Loucy (cell line): ENCODE measurements around the gene RAI1.
A peak's percentile ranks its signal among the peaks of the same experiment; 100 is the strongest.
"Not testable (repeated sequence)": the region's sequence is repeated elsewhere in the genome, so short reads cannot be mapped to it uniquely, and the experiment has no call there.

Experiments used
- H2AFZ ChIP-seq: fragments of 200-600 bp; sonication (generic); 2 replicates; pipeline ENCODE4 v1.6.0; 2016; ENCODE audit warnings: antibody characterized with exemption, mild to moderate bottlenecking, low read length, moderate library complexity
- H3F3A ChIP-seq: fragments of 200-600 bp; 2 replicates; pipeline ENCODE4 v1.6.0; 2016; ENCODE audit warnings: antibody characterized with exemption, low read depth, mild to moderate bottlenecking
- H3K27me3 ChIP-seq: fragments of 200-600 bp; sonication (generic); 2 replicates; pipeline ENCODE4 v1.6.1; 2014; ENCODE audit warnings: low read length, mild to moderate bottlenecking; ENCODE audit not compliant: insufficient read depth, poor library complexity, severe bottlenecking
- H3K36me3 ChIP-seq: fragments of 200-600 bp; sonication (generic); 2 replicates; pipeline ENCODE4 v1.6.1; 2016; ENCODE audit warnings: low read length; ENCODE audit not compliant: insufficient read depth
- H3K4me1 ChIP-seq: fragments of 200-600 bp; sonication (generic); 2 replicates; pipeline ENCODE4 v1.5.1; 2014; ENCODE audit warnings: low read length, mild to moderate bottlenecking; ENCODE audit not compliant: insufficient read depth, poor library complexity, severe bottlenecking
- H3K4me2 ChIP-seq: fragments of 200-600 bp; sonication (generic); 2 replicates; pipeline ENCODE4 v1.6.0; 2014; ENCODE audit warnings: antibody characterized with exemption, low read length, low read depth, mild to moderate bottlenecking; ENCODE audit not compliant: poor library complexity, severe bottlenecking
- H3K4me3 ChIP-seq: fragments of 200-600 bp; sonication (generic); 2 replicates; pipeline ENCODE4 v1.5.1; 2014; ENCODE audit warnings: low read length, mild to moderate bottlenecking, mixed read lengths; ENCODE audit not compliant: poor library complexity, severe bottlenecking
- H3K79me2 ChIP-seq: fragments of 200-600 bp; sonication (generic); 2 replicates; pipeline ENCODE4 v1.6.1; 2014; ENCODE audit warnings: low read length; ENCODE audit not compliant: insufficient read depth
- H3K9ac ChIP-seq: fragments of 200-600 bp; sonication (generic); 2 replicates; pipeline ENCODE4 v1.6.0; 2014; ENCODE audit warnings: mild to moderate bottlenecking, low read depth, low read length, moderate library complexity; ENCODE audit not compliant: poor library complexity, severe bottlenecking
- H3K9me2 ChIP-seq: fragments of 200-600 bp; sonication (generic); replicated peaks from 2 replicates; pipeline ENCODE4 v1.6.1; 2016; ENCODE audit warnings: low read depth, low read length, mixed read lengths
- H3K9me3 ChIP-seq: fragments of 200-600 bp; sonication (generic); 2 replicates; pipeline ENCODE4 v1.6.1; 2014; ENCODE audit warnings: mild to moderate bottlenecking, antibody characterized with exemption, low read length, low read depth; ENCODE audit not compliant: insufficient read depth
- H4K20me1 ChIP-seq: fragments of 200-600 bp; sonication (generic); 2 replicates; pipeline ENCODE4 v1.6.0; 2014; ENCODE audit warnings: antibody characterized with exemption, low read length, mild to moderate bottlenecking; ENCODE audit not compliant: insufficient read depth, poor library complexity, severe bottlenecking
- EZH2phosphoT487 ChIP-seq: fragments of 200-600 bp; IDR thresholded peaks from 2 replicates; pipeline ENCODE4 v1.6.1; 2018; ENCODE audit warnings: antibody characterized with exemption, mild to moderate bottlenecking, moderate library complexity, borderline replicate concordance
- TF ChIP-seq, protein P1 (sequence below): fragments of 200-600 bp; sonication (generic); conservative IDR thresholded peaks from 2 replicates; pipeline ENCODE4 v1.5.1; 2014; ENCODE audit warnings: mild to moderate bottlenecking, antibody characterized with exemption, low read length

Gene RAI1

DNA sequence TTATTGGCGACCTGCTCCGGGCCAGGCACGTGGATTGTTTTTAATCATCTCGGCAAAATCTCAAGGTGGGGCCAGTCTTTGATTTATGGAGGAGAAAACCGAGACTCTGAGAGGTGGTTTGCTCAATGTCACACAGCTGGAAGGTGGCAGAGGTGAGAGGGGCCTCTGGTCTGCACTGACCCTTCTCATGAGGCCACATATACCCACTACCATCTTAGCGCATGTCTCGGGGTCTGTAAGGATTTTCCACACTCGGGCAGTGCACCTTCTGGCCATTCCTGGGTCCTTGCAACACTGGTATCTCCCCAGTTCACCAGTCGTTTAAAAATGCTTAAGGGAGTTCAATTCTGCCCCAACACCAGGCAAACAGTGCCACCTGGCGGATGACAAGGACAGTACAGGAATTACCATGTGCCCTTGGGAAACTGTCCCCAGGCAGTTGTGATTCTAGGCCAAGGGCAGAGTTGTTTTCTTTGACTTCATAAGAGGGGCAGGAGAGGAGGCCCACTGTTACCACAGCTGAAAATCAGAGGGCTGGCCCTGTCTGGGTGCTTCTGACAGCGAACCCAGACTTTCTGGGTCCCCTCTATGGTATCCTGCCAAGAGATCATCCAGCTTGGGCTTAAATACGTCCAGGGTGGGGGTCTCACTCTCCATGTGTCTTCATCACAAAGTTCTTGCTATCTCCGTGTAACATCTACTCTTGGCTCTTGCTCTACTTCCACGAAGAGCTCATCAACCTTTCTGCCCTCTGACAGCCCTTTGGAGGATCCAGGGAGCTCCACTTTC, 39.4 kb upstream of the RAI1 start:
- H3K9me2 ChIP-seq, result no peaks in the 10 kb centered on the region
- no peaks in the 10 kb centered on the region for H3K9me3 ChIP-seq
- peak overlapping the region; percentile 71 for H2AFZ ChIP-seq
- no peaks in the 10 kb centered on the region for H3F3A ChIP-seq
- H4K20me1 ChIP-seq, result no peaks in the 10 kb centered on the region
- no peaks in the 10 kb centered on the region for H3K4me1 ChIP-seq
- TF ChIP-seq, protein P1, sequence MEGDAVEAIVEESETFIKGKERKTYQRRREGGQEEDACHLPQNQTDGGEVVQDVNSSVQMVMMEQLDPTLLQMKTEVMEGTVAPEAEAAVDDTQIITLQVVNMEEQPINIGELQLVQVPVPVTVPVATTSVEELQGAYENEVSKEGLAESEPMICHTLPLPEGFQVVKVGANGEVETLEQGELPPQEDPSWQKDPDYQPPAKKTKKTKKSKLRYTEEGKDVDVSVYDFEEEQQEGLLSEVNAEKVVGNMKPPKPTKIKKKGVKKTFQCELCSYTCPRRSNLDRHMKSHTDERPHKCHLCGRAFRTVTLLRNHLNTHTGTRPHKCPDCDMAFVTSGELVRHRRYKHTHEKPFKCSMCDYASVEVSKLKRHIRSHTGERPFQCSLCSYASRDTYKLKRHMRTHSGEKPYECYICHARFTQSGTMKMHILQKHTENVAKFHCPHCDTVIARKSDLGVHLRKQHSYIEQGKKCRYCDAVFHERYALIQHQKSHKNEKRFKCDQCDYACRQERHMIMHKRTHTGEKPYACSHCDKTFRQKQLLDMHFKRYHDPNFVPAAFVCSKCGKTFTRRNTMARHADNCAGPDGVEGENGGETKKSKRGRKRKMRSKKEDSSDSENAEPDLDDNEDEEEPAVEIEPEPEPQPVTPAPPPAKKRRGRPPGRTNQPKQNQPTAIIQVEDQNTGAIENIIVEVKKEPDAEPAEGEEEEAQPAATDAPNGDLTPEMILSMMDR, result peak; percentile 96
- TF ChIP-seq EZH2phosphoT487, result no peak
- H3K79me2 ChIP-seq, result no peaks in the 10 kb centered on the region
- H3K36me3 ChIP-seq, result no peaks in the 10 kb centered on the region
- no peak overlapping the region for H3K4me3 ChIP-seq
- no peak overlapping the region for H3K9ac ChIP-seq
- H3K4me2 ChIP-seq, result no peak overlapping the region
- no peaks in the 10 kb centered on the region for H3K27me3 ChIP-seq

DNA sequence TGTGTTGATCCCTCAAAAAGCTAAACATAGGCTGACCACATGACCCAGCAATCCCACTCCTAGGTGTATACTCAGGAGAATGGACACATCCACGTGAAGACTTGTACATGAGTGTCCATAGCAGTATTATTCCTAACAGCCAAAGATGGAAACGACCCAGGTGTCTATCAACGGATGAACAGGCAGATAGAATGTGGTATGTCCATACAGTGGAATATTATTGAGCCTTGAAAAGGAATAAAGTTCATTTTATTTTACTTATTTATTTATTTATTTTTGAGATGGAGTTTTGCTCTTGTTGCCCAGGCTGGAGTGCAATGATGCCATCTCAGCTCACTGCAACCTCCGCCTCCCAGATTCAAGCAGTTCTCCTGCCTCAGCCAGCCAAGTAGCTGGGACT, 36.1 kb upstream of the RAI1 start:
- not testable (repeated sequence) for H3K9me3 ChIP-seq, H3F3A ChIP-seq, H2AFZ ChIP-seq, H3K9me2 ChIP-seq, H3K27me3 ChIP-seq, H3K9ac ChIP-seq, H3K4me2 ChIP-seq, H3K4me3 ChIP-seq, H4K20me1 ChIP-seq, H3K79me2 ChIP-seq, H3K4me1 ChIP-seq, H3K36me3 ChIP-seq

DNA sequence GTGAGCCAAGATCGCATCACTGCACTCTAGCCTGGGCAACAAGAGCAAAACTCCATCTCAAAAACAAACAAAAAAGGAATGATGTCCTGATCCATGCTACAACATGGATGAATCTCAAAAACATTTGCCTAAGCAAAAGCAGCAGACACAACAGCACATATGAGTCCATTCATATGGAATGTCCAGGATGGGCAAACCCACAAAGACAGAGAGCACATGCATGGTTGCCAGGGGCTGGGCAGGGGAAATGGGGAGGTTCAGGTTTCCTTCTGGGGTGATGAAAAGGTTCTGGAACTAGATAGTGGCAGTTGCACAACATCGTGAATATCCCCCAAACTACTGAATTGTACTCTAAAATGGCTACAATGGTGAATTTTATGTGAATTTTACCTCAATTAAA, 35.3 kb upstream of the RAI1 start:
- Histone ChIP-seq H3K4me1 (no peaks in the 10 kb centered on the region), H4K20me1 (no peaks in the 10 kb centered on the region), H3K36me3 (no peaks in the 10 kb centered on the region), H3K27me3 (no peaks in the 10 kb centered on the region), H2AFZ (no peak overlapping the region), H3K79me2 (no peaks in the 10 kb centered on the region), H3K9me3 (no peaks in the 10 kb centered on the region), H3K9ac (no peak overlapping the region), H3K4me3 (no peak overlapping the region), H3K4me2 (no peak overlapping the region), H3F3A (no peaks in the 10 kb centered on the region), H3K9me2 (no peaks in the 10 kb centered on the region)
- TF ChIP-seq EZH2phosphoT487, result no peak
- TF ChIP-seq, protein P1, result no peak

- TF ChIP-seq, protein P1, result no peak
- no peak for TF ChIP-seq EZH2phosphoT487
- H3K4me2 ChIP-seq, result no peak overlapping the region
Measured at GRCh38 chr17:17647524-17648178, 33.6 kb upstream of the RAI1 start.

More at GRCh38 chr17:17647524-17648178, 33.6 kb upstream of the RAI1 start:
- Histone ChIP-seq H3K4me3 (no peak overlapping the region), H2AFZ (no peak overlapping the region), H3K27me3 (no peaks in the 10 kb centered on the region), H3K9me3 (no peaks in the 10 kb centered on the region), H3K79me2 (no peaks in the 10 kb centered on the region), H3K9me2 (no peaks in the 10 kb centered on the region), H3K4me1 (no peaks in the 10 kb centered on the region), H3K9ac (no peak overlapping the region), H3F3A (no peaks in the 10 kb centered on the region), H4K20me1 (no peaks in the 10 kb centered on the region), H3K36me3 (no peaks in the 10 kb centered on the region)
